NCI-H510A treated with DMSO at 0.1 percent for 48 hours (cell line): ENCODE data around the gene KIRREL3.

Experiments
- DNase-seq: peaks from one replicate; lab custom pipeline; 2025; lab: John Stamatoyannopoulos, UW

Gene KIRREL3

DNA sequence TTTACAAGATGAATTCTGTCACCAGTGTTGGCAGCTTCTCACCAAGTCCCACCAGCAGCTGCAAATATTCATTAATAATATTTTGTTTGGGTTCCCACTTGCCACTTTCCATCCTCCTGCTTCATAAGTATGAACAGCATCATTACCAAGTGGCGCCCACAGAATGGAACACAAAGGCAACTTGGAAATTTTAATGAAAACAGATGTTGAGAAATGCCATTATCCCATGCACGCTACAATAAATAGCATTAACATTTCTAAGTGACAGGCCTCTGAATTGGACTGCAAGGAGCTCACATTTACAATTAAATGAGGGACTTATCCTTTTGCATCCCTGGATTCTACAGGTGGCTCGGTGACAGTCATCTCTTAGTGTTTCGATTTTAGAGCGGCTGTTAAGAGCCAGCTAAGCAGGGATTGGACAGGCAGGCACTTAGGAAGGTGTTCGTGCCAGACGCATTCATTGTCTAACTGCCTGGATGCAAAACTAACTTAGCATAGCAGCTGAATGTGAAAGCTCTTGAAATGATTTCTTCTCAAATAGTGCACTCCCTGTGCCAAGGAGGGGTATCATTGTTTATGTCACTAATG is 170.3 kb downstream of the KIRREL3 start:
- DNase-seq: peak; percentile 96

DNA sequence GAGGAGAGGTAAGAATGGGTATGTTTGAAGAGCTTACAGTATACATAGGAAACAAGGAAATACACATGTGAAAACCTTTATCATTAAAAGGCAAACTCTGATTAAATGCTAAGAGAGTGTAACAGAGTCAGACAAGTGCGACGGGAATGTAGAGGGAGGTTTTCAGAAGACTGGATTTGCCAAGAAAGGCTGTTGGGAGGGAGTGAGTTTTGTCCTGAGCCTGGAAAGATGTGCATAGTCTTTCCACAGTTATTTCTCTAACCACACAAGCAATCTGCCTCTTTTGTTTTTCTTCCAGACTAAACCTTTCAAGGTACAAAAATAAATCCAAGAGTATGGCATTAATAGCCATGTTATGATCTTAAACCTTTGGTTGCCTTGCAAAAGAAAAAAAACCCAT is 170.9 kb downstream of the KIRREL3 start:
- DNase-seq: peak; percentile 52

DNA sequence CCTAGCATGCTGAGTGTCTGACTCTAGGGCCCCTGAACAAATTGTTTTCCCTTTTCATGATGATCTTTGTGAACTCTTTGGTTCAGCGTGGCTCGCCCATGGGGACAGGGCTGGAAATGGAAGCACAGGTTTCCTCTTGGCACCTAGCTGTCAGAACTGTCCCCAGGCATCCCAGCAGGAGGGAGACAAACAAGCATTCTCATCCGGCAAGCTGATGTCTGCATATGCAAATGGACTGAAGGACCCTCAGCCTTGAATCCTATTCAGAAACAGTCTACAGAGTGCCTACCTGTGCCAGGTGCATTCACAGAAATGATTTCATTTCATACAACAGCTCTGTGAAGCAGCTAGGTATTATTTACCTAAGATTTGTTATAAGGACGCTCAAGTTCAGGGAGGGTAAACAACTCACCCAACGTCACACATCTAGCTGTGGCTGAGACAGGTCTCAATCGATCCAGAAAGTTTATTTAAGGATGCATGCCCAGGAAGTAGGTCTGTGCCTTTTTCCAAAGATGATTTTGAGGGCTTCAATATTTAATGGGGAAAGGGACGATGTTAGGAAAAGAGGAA is 176.4 kb downstream of the KIRREL3 start:
- DNase-seq: peak; percentile 97

DNA sequence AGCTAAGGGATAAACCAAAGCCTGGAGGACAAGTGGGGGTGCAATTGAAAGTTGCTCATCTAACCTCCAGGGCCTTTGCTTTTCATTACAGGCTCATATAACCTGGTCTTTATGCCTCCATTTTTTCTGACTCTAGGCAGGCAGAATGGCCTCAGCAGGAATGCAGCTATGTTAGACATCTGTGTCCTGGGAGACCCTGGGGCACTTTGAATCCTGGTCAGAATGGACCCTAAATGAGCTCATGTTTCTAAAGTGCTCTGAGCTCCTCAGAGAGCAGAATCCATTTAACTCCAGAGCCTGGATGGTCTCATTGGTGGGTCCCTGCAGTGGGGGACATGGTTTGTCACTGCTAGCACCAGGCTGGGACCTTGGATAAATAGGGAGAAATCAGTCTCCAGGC is 177.3 kb downstream of the KIRREL3 start:
- no peak for DNase-seq

DNA sequence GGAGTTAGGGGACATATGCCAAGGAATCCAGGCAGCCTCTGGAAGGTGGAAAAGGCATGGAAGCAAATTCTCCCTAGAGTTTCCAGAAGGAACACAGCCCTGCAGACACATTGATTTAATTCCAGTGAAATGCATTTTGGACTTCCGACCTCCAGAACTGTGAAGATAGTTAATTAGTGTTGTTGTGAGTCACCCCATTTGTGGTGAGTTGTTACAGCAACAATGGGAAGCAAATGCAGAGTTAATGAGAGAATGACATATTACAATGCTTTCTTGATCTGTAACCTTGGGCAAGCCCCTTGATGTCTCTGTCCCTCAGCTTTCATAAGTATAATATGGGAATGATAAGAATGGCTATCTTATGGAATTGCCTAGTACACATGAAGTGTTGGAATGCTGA is 178.7 kb downstream of the KIRREL3 start:
- no peak for DNase-seq

DNA sequence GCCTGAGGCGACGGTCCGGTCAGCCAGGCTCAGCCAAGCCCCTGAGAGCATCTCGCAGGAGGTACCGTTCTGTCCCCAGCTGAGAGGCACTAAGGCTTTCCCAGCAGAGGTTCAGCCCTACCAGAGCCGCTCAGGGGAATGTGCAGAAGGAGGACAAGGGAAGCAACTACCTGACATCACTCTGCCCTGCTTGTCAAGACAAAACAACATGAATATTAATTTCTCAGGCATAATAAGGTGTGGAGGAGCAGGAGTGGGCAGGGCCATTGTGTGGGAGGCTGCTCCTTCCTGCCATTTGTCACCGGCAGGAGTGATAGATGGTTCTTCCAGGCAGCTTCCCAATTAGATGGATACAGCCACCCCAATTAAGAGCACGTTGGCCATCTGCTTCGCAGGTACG is 181.4 kb downstream of the KIRREL3 start:
- DNase-seq: no peak

DNA sequence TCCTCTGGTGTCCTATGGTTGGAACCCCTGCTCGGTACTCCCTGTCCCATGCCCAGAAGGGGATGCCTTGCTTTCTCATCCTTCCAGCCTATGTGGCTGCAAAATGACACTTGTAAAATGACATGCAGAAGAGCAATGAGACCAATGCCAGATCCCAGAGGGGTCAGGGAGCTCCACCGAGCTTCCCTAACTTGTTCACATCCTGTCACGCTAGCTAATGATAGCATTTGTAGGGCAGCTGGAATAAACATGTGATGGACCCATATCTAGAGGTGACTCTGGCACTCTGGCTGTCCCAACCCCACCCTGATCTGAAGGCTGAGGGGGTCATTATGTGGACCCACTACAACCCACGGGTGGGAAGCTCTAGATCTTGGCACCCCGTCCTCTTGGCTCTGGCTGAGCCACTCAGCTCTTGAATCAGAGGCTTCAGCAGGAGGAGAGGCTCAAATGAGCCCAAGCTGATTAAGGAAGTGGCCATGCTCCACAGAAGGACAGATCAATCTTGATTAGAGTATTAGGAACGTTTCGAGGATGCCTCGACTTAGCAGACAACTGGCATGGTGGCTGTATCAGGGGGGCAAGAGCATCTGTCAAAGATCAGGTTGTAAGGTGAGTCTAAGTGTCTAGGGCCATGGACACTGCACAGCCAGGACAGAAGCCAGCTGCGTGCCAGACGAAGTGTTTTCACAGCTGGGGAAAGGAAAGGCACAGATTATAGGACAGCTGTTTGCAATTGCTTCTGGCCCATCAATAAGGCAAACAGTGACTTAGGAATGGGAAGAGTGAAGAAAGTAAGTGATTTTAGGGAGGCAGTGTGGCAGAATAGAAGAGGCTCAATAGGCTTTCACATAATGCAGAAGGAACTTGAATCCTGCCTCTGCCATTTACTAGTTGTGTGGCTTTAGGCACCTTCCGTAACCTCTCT is 182.8 kb downstream of the KIRREL3 start:
- DNase-seq: no peak

DNA sequence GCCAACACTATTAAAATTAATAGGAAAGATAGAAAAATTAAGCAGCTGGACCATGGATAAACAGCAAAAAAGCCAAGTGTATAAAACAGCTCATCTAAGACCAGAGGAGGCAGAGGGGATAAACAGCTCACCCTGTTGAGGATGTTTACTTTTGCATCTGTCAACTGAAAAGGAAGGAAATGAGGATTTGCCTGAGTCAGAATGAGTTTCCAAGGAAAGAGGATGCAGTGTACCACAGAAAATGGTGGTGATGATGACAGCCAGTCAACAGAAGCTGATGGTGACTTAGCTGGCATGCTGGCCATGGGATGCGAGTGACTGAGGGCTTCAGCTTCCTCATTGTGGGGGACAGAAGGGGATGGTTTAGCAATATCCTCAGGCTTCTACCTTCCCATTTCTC is 183.5 kb downstream of the KIRREL3 start:
- DNase-seq: no peak

DNA sequence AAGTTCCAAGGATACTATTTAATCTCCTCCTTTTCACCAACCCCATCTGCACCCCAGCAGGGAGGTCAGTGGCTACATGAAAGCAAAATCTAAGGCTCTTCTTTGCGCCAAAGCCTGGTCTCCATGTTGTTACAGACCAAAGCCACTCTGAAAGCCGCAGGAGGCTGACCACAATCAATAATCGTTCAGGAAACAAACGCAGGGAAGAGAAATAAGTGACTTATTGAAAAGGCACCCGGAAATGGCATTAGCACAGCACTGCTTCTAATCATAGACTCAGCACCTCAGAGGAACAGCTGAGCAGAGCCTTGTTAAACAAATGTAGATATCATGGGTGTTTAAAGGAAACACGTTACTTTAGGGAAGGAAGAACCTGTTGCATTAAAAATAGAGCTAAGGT is 183.9 kb downstream of the KIRREL3 start:
- peak; percentile 74 for DNase-seq

DNA sequence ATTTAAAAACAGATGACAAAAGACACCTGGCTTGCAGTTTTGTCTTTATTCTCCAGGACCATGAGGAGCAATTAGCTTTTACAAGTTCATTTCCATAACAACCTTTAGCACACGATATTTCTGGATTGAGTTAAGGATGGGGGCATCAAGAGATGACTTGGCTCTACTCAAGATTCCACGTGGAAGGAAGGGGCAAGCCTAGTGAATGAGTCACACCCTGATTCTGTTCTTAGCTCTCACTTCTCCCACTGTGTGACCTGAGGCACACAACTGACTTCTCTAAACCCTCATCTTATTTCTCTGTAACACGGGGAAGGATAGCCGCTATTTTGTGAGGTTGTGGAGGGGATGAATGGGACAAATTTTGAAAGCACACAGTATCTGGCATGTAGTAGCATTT is 185.5 kb downstream of the KIRREL3 start:
- DNase-seq: no peak

DNA sequence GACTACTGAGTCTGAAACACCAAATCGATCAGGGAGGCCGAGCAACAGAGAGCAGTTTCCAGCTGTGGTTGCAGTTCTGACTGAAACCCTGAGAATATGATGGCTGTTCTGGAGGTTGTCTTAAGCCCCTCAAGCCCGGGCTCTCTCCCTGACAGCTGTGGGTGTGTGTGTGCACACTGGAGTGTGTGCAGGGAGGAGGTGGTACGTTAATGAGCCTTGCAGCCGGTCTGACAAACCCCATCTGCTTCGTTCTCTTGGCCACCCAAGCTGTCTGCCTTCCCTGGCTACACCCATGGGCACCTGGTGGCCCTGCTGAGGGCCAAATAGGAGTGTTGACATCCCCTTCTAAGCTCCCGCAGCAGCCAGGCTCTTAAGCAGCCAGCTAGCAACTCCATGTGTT is 189.8 kb downstream of the KIRREL3 start:
- no peak for DNase-seq

DNA sequence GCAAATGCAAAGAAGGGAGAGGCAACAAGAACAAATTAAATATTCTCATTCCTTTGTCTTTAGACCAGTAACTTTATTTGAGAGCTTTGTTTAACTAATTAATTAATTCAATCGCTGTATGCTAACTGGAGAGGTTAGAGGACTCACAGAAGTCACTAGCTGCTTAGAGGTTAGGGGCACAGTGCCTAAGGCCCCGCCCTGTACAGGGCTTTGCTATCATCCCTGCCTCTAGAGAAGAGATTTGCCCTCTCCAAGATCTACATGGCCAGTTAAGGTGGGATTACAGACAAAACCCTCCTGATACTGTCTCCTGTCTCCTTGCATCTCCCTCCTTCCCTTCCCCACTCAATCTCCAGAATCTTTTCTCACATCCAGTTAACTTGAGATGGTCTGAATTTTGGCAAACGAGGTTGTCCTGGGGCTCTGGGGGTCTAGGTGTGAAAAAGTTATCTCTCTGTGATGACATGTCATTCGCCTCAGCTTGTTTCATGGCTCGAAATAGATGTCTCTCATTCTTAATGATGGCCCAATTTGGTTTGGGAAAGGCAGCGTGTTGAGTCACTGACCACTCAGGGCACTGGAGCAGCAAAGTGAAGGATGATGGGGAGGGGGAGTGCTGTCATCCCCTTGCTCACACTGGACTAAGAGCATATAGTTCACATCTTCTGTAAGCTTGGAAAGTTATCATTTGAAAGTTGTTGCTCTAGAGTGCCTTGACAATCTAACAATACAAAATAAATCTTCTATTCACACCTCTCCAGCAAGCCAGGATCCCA is 190.9 kb downstream of the KIRREL3 start:
- no peak for DNase-seq

DNA sequence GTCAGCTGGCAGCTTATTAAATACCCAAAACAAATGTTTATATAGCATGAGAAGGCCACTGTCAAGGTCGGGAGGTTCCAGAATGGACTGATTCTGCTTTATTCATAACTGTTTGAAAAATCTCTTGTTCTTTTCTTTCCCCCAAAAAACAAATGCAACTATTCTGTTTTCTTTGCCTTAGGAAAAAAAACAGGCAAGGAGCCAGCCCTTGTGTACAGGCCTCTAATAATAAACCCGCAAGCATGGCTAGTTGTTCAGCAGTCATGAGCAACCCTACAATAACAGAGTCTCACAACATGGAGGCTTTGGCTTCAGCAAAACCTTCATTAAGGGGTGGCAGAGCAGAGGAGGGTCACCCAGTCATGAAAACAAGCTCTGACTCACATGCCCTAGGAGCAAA is 191.7 kb downstream of the KIRREL3 start:
- DNase-seq: no peak

DNA sequence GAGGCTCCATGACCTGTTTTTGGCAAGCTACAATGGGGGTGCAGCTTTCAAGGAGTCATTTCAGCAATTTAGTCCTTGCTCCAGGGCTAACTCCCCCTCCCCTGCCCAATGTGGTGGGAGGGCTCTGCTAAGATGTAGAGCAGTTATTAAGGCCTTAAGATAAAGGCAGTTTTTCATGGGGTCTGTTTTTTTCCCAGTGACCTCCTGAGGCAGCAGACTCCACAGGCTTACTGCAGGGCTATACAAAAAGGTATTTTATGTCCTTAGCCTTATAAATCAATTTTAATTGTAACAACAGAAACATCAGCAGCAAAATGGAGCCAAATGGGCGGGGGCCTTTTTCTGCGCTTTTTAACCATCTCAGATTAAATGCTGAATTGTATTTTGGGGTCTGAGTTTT is 192.3 kb downstream of the KIRREL3 start:
- DNase-seq: no peak

DNA sequence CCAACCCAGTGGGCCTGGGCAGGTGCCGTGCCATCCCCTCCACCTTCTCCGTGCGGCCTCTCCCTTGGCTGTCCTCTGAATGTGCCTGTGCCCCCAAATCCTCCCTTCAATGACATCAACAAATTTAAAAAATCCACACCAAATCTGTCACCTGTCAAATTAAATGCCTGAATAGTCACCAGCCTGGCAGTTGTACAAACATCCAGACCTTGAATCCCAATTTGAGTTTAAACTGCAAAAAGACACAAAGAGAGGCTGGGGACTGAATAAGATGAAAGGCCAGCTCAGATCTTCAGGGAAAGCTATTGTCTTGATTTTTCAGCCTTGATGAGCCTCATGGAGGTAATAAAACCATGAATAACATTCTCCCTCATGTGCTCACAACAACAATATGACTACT is 194.7 kb downstream of the KIRREL3 start:
- DNase-seq: no peak

DNA sequence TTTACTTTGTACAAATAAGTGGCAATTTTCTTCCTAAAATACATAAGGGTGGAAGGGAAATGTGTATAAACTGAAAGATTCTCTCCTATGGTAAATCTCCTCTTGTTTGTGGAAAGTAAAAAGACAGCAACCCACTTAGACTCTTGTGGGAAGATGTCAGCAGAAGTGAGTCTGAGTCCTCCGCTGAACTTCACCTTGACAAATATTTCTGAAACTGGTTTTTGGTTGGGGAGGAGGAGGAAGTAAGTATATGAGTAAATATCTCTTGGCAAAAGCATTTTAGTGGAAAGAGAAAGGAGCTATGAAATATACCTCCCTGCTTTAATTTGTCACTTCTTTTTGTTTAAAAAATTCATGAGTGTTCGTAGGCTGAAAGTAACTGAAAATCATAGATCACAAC is 196.2 kb downstream of the KIRREL3 start:
- no peak for DNase-seq

DNA sequence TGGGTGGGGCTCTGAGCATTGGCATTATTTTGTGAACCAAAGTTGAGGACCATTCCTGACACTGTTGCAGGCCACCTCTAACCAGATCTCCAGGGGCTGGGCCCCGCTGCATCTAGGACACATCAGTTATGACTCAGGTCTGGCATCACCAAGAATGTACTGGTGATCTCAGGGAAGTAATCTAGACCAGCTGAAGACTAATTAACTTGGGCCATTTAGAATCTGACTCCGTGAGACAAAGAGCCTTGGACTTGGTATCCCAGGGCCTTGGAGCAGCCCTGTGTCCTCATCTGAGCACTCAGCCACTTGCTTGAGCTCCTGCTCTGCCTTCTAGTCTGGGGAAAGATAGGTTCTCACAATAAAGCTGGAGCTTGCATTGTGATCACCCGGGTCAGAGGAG is 200.6 kb downstream of the KIRREL3 start:
- no peak for DNase-seq

DNA sequence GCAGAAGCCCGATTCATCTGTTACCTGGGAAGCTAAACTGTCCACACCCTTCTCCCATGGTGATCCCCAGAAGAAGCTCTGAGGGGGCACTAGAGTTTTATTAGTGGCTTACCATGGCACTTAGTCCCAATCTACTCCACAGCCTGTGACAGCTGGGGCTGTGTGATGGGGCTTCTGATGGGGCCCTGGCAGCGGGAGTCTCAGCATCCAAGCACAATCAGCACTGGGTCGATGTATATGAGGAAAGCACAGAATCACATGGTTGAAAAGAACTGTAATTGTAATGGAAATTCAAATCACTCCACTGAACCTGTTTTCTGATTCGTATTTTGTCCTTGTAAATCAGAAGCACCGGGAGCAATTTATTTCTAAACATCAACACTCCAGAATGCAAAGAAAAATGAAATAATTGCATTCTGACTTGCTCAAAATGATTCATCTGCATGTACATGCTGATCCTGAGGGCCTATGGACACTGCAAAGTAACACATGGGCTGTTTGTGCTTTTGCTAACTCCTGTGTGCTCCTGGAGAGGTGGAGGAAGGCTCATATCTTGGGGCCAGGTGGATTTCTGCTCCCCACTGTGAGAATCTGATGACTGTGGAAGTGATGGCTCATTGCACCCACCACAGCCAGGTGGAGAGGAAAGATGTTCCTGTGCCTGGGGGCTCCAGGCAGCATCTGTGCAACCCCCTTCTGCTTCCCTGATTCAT is 203.0 kb downstream of the KIRREL3 start:
- DNase-seq: no peak

DNA sequence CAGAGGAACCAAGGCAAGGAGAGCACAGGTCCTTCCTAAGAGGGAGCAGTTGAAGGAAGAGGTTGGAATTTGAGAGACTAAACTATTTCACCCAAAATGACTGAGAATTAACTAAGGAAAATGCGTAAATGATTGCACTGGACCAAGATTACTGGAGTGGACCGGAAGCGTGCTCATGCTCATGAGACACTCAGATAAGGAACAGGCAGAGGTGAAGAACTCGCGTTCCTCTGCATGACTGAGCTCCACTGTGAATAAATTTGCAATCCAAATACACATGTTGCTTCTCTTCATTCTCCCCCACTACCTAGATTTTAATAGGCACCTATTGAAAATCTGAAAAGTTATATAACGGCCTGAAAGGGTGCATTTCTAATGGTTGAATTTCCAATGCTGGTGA is 207.0 kb downstream of the KIRREL3 start:
- DNase-seq: no peak

DNA sequence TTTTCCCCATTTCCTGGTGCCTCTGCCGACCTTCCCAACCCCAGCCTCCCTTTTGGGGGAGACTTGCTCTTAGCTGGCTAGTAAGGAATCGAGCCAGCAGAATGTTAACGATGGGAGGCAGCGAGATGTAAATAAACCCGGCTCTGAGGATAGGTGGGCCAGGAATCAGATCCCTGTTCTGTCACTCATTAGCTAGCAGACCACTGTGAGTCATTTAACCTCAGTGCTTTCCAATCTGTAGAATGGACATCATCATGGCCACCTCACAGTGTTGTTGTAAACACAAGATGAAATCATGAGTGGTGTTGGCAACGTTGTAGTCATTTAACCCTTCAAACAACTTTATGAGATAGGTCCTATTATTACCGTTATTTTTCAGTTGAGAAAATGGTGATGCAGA is 208.6 kb downstream of the KIRREL3 start:
- no peak for DNase-seq

DNA sequence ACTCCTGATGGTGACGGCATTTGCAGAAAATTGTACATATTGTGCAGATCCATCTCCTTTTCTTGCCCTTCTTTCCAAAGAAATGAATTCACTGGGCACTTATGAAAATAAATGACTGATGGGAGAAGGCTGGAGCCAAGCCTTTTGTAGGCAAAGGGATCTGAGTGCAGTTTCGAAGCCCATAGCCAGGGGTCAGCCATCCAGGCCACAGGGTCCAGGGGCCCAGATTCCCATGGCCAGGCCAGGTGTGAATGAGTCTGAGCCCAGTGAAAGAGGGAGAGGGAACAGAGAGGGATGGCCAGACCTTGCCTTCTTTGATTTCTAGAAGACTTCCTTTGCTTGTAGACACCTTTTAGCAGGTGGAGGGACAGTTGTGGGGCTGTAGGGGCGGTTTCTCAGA is 209.1 kb downstream of the KIRREL3 start:
- DNase-seq: no peak

DNA sequence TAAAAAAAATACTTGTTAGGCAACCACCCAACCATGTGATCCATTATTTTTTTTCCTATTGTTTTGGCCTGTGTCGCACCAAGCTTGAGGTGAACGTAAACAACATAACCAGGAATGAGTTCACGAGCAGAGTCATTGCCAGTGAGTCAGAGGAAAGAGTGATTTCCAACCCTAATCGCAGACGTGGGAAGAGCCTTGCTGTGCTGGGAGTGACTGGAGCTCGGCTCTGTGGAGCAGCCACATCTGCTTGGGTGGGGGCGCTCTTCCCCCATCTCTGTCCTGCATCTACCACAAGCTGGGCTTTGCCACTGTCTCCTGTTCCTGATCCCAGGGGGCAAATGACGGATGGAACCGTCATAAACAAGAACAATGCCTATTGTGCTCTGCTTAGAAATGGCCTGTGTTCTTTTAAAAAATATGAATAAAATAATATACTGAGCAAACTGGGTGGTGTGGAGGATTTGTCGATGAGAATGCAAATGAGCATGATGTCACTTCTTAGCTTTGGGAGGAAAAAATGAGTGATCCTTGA is 210.0 kb downstream of the KIRREL3 start:
- DNase-seq: no peak
